ENCODE results near the gene EFNA1.

EFNA1 gene

DNA sequence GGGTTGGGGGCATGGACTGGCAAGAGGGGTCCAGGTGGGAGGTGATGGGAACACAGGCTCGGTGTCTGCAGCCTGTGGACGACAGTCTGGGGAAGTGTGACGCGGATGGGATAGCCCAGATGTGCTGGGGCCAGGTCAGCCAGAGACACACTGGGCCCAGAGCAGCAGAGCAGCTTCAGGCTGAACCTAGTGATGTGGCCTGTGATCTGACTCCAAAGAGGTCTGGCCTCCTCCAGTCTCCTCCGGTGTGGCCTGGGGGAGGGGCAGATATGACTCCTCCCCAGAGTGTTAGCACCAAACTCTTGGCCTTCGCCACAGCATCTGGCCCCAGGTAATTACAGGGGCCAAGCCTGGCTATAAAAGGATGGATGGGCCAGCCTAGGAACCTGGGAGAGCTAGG lies 35.5 kb upstream of the EFNA1 start (continued):
- TF ChIP-seq, protein P1, sequence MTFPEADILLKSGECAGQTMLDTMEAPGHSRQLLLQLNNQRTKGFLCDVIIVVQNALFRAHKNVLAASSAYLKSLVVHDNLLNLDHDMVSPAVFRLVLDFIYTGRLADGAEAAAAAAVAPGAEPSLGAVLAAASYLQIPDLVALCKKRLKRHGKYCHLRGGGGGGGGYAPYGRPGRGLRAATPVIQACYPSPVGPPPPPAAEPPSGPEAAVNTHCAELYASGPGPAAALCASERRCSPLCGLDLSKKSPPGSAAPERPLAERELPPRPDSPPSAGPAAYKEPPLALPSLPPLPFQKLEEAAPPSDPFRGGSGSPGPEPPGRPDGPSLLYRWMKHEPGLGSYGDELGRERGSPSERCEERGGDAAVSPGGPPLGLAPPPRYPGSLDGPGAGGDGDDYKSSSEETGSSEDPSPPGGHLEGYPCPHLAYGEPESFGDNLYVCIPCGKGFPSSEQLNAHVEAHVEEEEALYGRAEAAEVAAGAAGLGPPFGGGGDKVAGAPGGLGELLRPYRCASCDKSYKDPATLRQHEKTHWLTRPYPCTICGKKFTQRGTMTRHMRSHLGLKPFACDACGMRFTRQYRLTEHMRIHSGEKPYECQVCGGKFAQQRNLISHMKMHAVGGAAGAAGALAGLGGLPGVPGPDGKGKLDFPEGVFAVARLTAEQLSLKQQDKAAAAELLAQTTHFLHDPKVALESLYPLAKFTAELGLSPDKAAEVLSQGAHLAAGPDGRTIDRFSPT (tag by site-specific recombination; IDR thresholded peaks at IDR 0.05): 0 out of 2 replicates have a peak, but pooled peaks have one; percentile 12
- TF ChIP-seq SCRT1 (tag by site-specific recombination; IDR thresholded peaks at IDR 0.05; ENCODE audit: borderline replicate concordance): no peak
- TF ChIP-seq MZF1 (tag by site-specific recombination; IDR thresholded peaks at IDR 0.05; ENCODE audit: borderline replicate concordance): no peak

DNA sequence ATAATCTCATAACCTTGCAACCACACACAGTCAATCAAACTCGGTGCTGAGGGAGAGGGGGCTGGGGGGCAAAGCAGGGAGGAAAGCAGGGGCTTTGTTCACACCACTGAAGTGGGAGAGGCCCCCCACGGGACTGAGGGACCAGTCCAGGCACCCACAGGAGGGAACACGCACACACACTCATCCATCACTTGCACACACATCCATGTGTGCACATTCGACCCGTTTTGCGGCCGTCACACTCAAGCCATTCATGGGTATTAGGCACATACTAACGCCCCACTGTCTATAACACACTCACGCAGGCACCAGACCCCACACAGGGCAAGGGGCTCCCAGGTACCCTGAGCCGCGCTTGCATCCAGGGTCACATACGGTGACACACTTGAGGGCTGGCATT lies 35.0 kb upstream of the EFNA1 start:
- ChIA-PET CTCF (interaction anchor here (0.7 to 13.8 kb wide), 8 partner anchors 20 to 101 kb away, joined by 3 to 439 read pairs (median 20); partner anchors contain the start of genes EFNA1, KRTCAP2, SLC50A1 and TRIM46), POLR2A (interaction anchor here (2.0 kb wide), 1 partner anchor 80 kb away, joined by 14 read pairs; the partner anchor contains the start of genes KRTCAP2 and TRIM46)
- TF ChIP-seq SCRT2 (tag by site-specific recombination; IDR thresholded peaks at IDR 0.05) (0 out of 2 replicates have a peak, but pooled peaks have one; percentile 15), ZNF292 (tag by site-specific recombination; IDR thresholded peaks at IDR 0.05; ENCODE audit: borderline replicate concordance, low read depth) (no peak)
- H3K27ac ChIP-seq (ENCODE audit: extremely low read depth, low read depth, low read length): no peak overlapping the region
- H3K4me1 ChIP-seq (ENCODE audit: control insufficient read depth, insufficient read depth, low read length): peaks cover 4% of the 10 kb centered on the region
- no peak overlapping the region for H3K4me3 ChIP-seq (ENCODE audit: low read depth, low read length)
- H3K36me3 ChIP-seq (ENCODE audit: control insufficient read depth in 2 of 2, insufficient read depth in 1 of 2, low read length in 2 of 2): no peaks in the 10 kb centered on the region
- no peaks in the 10 kb centered on the region for H3K9me3 ChIP-seq (ENCODE audit: control insufficient read depth, insufficient read depth, low read depth, low read length)

DNA sequence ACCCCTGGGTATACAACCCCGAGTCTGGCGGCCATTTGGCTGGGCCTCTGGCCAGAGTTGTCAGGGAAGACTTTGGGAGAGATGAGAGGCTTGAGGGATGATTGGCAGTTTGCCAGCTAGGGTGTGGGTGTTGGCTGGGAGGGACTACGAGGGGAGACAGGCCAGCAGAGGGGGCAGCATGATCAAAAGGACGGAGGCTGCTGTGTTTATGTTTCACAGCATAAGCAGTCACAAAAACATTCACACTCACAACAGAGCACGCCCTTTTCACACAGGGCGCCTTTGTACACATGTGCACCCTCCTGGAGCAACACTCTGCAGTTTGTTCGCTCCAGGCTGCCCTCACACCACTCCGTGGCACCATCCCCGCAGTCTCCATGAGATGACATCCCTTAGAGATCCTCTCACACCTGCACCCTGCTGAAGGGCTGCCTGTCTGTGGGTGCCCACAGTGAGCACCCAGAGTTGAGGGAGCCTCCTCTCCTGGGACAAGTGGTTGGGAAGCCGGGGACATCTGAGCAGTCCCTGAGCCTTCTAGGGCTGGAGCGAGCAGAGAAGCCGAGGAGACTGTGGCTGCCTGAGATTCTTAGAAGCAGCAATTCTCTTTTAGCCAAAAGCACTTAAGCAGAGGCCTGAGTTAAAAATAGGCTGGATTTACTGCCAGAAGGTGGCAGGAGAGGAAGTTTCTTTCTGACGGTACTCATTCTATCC lies 33.6 kb upstream of the EFNA1 start:
- Histone ChIP-seq H3K9me3 (ENCODE audit: control insufficient read depth, insufficient read depth, low read depth, low read length) (no peaks in the 10 kb centered on the region), H3K36me3 (ENCODE audit: control insufficient read depth in 2 of 2, insufficient read depth in 1 of 2, low read length in 2 of 2) (no peaks in the 10 kb centered on the region), H3K27ac (ENCODE audit: extremely low read depth, low read depth, low read length) (peak overlapping the region; percentile 7; the same call in 1 of the 2 replicates), H3K4me3 (ENCODE audit: low read depth, low read length) (no peak overlapping the region), H3K4me1 (ENCODE audit: control insufficient read depth, insufficient read depth, low read length) (peaks cover 4% of the 10 kb centered on the region; the same call in 1 of the 2 replicates)
- ChIA-PET POLR2A (interaction anchor here (0.6 to 1.9 kb wide), 2 partner anchors 43 to 73 kb away, joined by 3 to 7 read pairs; no protein-coding TSS in a partner anchor), CTCF (interaction anchor here (0.6 to 13.8 kb wide), 4 partner anchors 9 to 472 kb away, joined by 3 to 439 read pairs (median 3); partner anchors contain the start of genes KRTCAP2 and TRIM46)
- TF ChIP-seq ZNF248 (tag by site-specific recombination; IDR thresholded peaks at IDR 0.05): no peak
- TF ChIP-seq, protein P2, sequence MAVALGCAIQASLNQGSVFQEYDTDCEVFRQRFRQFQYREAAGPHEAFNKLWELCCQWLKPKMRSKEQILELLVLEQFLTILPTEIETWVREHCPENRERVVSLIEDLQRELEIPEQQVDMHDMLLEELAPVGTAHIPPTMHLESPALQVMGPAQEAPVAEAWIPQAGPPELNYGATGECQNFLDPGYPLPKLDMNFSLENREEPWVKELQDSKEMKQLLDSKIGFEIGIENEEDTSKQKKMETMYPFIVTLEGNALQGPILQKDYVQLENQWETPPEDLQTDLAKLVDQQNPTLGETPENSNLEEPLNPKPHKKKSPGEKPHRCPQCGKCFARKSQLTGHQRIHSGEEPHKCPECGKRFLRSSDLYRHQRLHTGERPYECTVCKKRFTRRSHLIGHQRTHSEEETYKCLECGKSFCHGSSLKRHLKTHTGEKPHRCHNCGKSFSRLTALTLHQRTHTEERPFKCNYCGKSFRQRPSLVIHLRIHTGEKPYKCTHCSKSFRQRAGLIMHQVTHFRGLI (tag by site-specific recombination; IDR thresholded peaks at IDR 0.05): no peak
- TF ChIP-seq, protein P3, sequence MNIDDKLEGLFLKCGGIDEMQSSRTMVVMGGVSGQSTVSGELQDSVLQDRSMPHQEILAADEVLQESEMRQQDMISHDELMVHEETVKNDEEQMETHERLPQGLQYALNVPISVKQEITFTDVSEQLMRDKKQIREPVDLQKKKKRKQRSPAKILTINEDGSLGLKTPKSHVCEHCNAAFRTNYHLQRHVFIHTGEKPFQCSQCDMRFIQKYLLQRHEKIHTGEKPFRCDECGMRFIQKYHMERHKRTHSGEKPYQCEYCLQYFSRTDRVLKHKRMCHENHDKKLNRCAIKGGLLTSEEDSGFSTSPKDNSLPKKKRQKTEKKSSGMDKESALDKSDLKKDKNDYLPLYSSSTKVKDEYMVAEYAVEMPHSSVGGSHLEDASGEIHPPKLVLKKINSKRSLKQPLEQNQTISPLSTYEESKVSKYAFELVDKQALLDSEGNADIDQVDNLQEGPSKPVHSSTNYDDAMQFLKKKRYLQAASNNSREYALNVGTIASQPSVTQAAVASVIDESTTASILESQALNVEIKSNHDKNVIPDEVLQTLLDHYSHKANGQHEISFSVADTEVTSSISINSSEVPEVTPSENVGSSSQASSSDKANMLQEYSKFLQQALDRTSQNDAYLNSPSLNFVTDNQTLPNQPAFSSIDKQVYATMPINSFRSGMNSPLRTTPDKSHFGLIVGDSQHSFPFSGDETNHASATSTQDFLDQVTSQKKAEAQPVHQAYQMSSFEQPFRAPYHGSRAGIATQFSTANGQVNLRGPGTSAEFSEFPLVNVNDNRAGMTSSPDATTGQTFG (tag by site-specific recombination; IDR thresholded peaks at IDR 0.05; ENCODE audit: borderline replicate concordance): no peak
- 0 out of 2 replicates have a peak, but pooled peaks have one; percentile 6 for TF ChIP-seq OSR2 (tag by site-specific recombination; IDR thresholded peaks at IDR 0.05)
- TF ChIP-seq ZNF654 (tag by site-specific recombination; IDR thresholded peaks at IDR 0.05; ENCODE audit: low read depth): peak; percentile 52
- TF ChIP-seq ZIC2 (tag by site-specific recombination; IDR thresholded peaks at IDR 0.05): peak; percentile 83
- TF ChIP-seq ZFP69B (tag by site-specific recombination; IDR thresholded peaks at IDR 0.05): 0 out of 2 replicates have a peak, but pooled peaks have one; percentile 32
- peak; percentile 63 for TF ChIP-seq ZBTB8A (tag by site-specific recombination; IDR thresholded peaks at IDR 0.05)
- TF ChIP-seq ZXDB (tag by site-specific recombination; IDR thresholded peaks at IDR 0.05): no peak
- peak; percentile 54; the same call in 1 of the 2 replicates for TF ChIP-seq KLF16 (tag by site-specific recombination; IDR thresholded peaks at IDR 0.05)
- 0 out of 2 replicates have a peak, but pooled peaks have one; percentile 26 for TF ChIP-seq ZNF24 (tag by site-specific recombination; IDR thresholded peaks at IDR 0.05)
- TF ChIP-seq, protein P4, sequence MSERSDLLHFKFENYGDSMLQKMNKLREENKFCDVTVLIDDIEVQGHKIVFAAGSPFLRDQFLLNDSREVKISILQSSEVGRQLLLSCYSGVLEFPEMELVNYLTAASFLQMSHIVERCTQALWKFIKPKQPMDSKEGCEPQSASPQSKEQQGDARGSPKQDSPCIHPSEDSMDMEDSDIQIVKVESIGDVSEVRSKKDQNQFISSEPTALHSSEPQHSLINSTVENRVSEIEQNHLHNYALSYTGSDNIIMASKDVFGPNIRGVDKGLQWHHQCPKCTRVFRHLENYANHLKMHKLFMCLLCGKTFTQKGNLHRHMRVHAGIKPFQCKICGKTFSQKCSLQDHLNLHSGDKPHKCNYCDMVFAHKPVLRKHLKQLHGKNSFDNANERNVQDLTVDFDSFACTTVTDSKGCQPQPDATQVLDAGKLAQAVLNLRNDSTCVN (tag by site-specific recombination; optimal IDR thresholded peaks at IDR 0.05): no peak
- no peak for TF ChIP-seq ZNF621 (tag by site-specific recombination; IDR thresholded peaks at IDR 0.05)
- TF ChIP-seq, protein P5, sequence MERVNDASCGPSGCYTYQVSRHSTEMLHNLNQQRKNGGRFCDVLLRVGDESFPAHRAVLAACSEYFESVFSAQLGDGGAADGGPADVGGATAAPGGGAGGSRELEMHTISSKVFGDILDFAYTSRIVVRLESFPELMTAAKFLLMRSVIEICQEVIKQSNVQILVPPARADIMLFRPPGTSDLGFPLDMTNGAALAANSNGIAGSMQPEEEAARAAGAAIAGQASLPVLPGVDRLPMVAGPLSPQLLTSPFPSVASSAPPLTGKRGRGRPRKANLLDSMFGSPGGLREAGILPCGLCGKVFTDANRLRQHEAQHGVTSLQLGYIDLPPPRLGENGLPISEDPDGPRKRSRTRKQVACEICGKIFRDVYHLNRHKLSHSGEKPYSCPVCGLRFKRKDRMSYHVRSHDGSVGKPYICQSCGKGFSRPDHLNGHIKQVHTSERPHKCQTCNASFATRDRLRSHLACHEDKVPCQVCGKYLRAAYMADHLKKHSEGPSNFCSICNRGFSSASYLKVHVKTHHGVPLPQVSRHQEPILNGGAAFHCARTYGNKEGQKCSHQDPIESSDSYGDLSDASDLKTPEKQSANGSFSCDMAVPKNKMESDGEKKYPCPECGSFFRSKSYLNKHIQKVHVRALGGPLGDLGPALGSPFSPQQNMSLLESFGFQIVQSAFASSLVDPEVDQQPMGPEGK (tag by site-specific recombination; IDR thresholded peaks at IDR 0.05): peak; percentile 88
- TF ChIP-seq ZNF596 (tag by site-specific recombination; IDR thresholded peaks at IDR 0.05): no peak

All from HEK293 (cell line).